HG02678 (cell line): ENCODE data around the gene ASNSD1.

Experiments
- ATAC-seq: cut with Tn5 transposase; IDR thresholded peaks from one replicate; pipeline ENCODE4 v1.9.1; 2021; ENCODE audit warnings: mild to moderate bottlenecking, moderate library complexity; ENCODE audit not compliant: unreplicated experiment

Gene ASNSD1

GRCh38 chr2:189661148-189661956 is at the start of gene ASNSD1:
Gene ASNSD1, plus strand, starts transcription at chr2:189661459. Its CDS starts 4,674 bp downstream, at chr2:189666133.
- peak; percentile 94 for ATAC-seq

- ATAC-seq, result no peak
These were observed 48.1 kb upstream of the ASNSD1 start for GRCh38 chr2:189613077-189613636.

- ATAC-seq, result no peak
These were observed 47.4 kb upstream of the ASNSD1 start for GRCh38 chr2:189613650-189614420.

GRCh38 chr2:189614585-189614984 is 46.7 kb upstream of the ASNSD1 start:
- no peak for ATAC-seq

GRCh38 chr2:189618197-189618596 is 43.1 kb upstream of the ASNSD1 start:
- no peak for ATAC-seq

GRCh38 chr2:189621781-189622180 is 39.5 kb upstream of the ASNSD1 start:
- ATAC-seq, result no peak

- ATAC-seq, result no peak
These were observed 38.2 kb upstream of the ASNSD1 start for GRCh38 chr2:189623049-189623448.

GRCh38 chr2:189624648-189625355 is 36.5 kb upstream of the ASNSD1 start:
- no peak for ATAC-seq

- ATAC-seq, result no peak
These were observed 35.6 kb upstream of the ASNSD1 start for GRCh38 chr2:189625636-189626035.

- no peak for ATAC-seq
These were observed 33.5 kb upstream of the ASNSD1 start for GRCh38 chr2:189627789-189628188.

- no peak for ATAC-seq
These were observed 32.3 kb upstream of the ASNSD1 start for GRCh38 chr2:189628817-189629530.

- ATAC-seq, result no peak
These were observed 31.5 kb upstream of the ASNSD1 start for GRCh38 chr2:189629531-189630453.

GRCh38 chr2:189631849-189632248 is 29.4 kb upstream of the ASNSD1 start:
- no peak for ATAC-seq

GRCh38 chr2:189633392-189633811 is 27.9 kb upstream of the ASNSD1 start:
- ATAC-seq, result no peak

GRCh38 chr2:189635353-189635752 is 25.9 kb upstream of the ASNSD1 start:
- ATAC-seq, result no peak

GRCh38 chr2:189638301-189639006 is 22.8 kb upstream of the ASNSD1 start:
- ATAC-seq, result no peak

GRCh38 chr2:189639007-189639609 is 22.2 kb upstream of the ASNSD1 start:
- ATAC-seq, result no peak

- ATAC-seq, result no peak
These were observed 20.3 kb upstream of the ASNSD1 start for GRCh38 chr2:189641002-189641401.
